Vagina (tissue), 2 donors: ENCODE data around the gene RAF1.

Experiments used
- POLR2A ChIP-seq, 2 donors: fragments of 450-650 bp; IDR thresholded peaks; one replicate each; pipeline ENCODE4 v1.6.1; 2017; ENCODE audit warnings: antibody characterized with exemption in 2 of 2, mild to moderate bottlenecking in 2 of 2, moderate library complexity in 2 of 2
- TF ChIP-seq, protein P1 (sequence below), 3 experiments: fragments of 450-650 bp in 2 of 3; fragments of 200-600 bp in 1 of 3; sonication (generic) in 1 of 3; IDR thresholded peaks; one replicate each; pipeline ENCODE4 v1.5.1; 2017 to 2019; ENCODE audit warnings: antibody characterized with exemption in 3 of 3, mild to moderate bottlenecking in 2 of 3, moderate library complexity in 2 of 3

- TF ChIP-seq, protein P1, sequence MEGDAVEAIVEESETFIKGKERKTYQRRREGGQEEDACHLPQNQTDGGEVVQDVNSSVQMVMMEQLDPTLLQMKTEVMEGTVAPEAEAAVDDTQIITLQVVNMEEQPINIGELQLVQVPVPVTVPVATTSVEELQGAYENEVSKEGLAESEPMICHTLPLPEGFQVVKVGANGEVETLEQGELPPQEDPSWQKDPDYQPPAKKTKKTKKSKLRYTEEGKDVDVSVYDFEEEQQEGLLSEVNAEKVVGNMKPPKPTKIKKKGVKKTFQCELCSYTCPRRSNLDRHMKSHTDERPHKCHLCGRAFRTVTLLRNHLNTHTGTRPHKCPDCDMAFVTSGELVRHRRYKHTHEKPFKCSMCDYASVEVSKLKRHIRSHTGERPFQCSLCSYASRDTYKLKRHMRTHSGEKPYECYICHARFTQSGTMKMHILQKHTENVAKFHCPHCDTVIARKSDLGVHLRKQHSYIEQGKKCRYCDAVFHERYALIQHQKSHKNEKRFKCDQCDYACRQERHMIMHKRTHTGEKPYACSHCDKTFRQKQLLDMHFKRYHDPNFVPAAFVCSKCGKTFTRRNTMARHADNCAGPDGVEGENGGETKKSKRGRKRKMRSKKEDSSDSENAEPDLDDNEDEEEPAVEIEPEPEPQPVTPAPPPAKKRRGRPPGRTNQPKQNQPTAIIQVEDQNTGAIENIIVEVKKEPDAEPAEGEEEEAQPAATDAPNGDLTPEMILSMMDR (IDR thresholded peaks at IDR 0.05) = no peak
- TF ChIP-seq POLR2A (IDR thresholded peaks at IDR 0.05) = no peak
Observed at GRCh38 chr3:12692444-12692843, 28.5 kb upstream of the RAF1 start.
